Measurements from ENCODE around the gene FDX2. TPM values are rescaled to one million over a fixed set of nuclear protein-coding genes. Genes with fewer than 3 reads are reported as not detected.

FDX2 gene
- total and polyA plus RNA-seq, 2 of the 13 experiments (the other 11 are each of a cell fraction or from before 2014, with no cell fraction given) = 21.0 to 24.7 TPM

GRCh38 chr19:10286803-10287737, 28.7 kb downstream of the FDX2 start, which contains the start of gene ICAM4 (continued):
- TF ChIP-seq ZFP36 (IDR thresholded peaks at IDR 0.05; ENCODE audit: borderline replicate concordance, low read depth, low read length, partially characterized antibody) (no peak), ZNF749 (CRISPR knock-in tag; IDR thresholded peaks at IDR 0.05; ENCODE audit: borderline replicate concordance) (0 out of 2 replicates have a peak, but pooled peaks have one; percentile 53), SOX5 (CRISPR knock-in tag; IDR thresholded peaks at IDR 0.05; ENCODE audit: borderline replicate concordance) (no peak), ZNF563 (CRISPR knock-in tag; IDR thresholded peaks at IDR 0.05) (no peak), MEIS2 (CRISPR knock-in tag; IDR thresholded peaks at IDR 0.05) (peak; percentile 6; the same call in 1 of the 2 replicates), MIXL1 (CRISPR knock-in tag; IDR thresholded peaks at IDR 0.05) (no peak), SYNCRIP (IDR thresholded peaks at IDR 0.05; ENCODE audit: insufficient read depth, low read depth, low read length) (no peak), CENPX (CRISPR knock-in tag; IDR thresholded peaks at IDR 0.05) (no peak), WIZ (CRISPR knock-in tag; IDR thresholded peaks at IDR 0.05) (no peak), ZNF407 (CRISPR knock-in tag; IDR thresholded peaks at IDR 0.05; ENCODE audit: not compliant biosample characterization) (peak; percentile 22), ZNF24 (IDR thresholded peaks at IDR 0.05) (no peak), ZNF598 (CRISPR knock-in tag; IDR thresholded peaks at IDR 0.05; ENCODE audit: borderline replicate concordance) (0 out of 2 replicates have a peak, but pooled peaks have one; percentile 47), ZNF687 (CRISPR knock-in tag; IDR thresholded peaks at IDR 0.05) (peak; percentile 88), CCDC6 (CRISPR knock-in tag; IDR thresholded peaks at IDR 0.05) (0 out of 2 replicates have a peak, but pooled peaks have one; percentile 14), NFATC3 (CRISPR knock-in tag; IDR thresholded peaks at IDR 0.05) (no peak), TP53 (CRISPR knock-in tag; conservative IDR thresholded peaks at IDR 0.05) (0 out of 2 replicates have a peak, but pooled peaks have one; percentile 57), ZBTB8A (CRISPR knock-in tag; IDR thresholded peaks at IDR 0.05; ENCODE audit: borderline replicate concordance, low read depth) (no peak)
